ENCODE measurements around the gene TMPRSS11B.

- no peak for TF ChIP-seq CTCF (conservative IDR thresholded peaks at IDR 0.05; ENCODE audit: low read depth in 2 of 2)
- no peak for TF ChIP-seq REST (IDR thresholded peaks at IDR 0.05; ENCODE audit: unreplicated experiment)
- no peak for TF ChIP-seq EZH2 (IDR thresholded peaks at IDR 0.05; ENCODE audit: low read depth, unreplicated experiment)
- TF ChIP-seq POLR2AphosphoS5 (IDR thresholded peaks at IDR 0.05; ENCODE audit: low read depth) = no peak
- no peak for TF ChIP-seq ETS1 (IDR thresholded peaks at IDR 0.05)
- TF ChIP-seq CREB1 (CRISPR knock-in tag; IDR thresholded peaks at IDR 0.05; ENCODE audit: low read depth) = no peak
- no peak for TF ChIP-seq EZH2phosphoT487 (IDR thresholded peaks at IDR 0.05; ENCODE audit: unreplicated experiment)
- TF ChIP-seq JUNB (IDR thresholded peaks at IDR 0.05; ENCODE audit: unreplicated experiment) = no peak
- no peak for TF ChIP-seq ZNF331 (CRISPR knock-in tag; IDR thresholded peaks at IDR 0.05; ENCODE audit: low read depth)
- no peak for TF ChIP-seq NANOG (IDR thresholded peaks at IDR 0.05; ENCODE audit: borderline replicate concordance)
- no peak for TF ChIP-seq STAT1 (IDR thresholded peaks at IDR 0.05; ENCODE audit: unreplicated experiment)
These were observed 45.8 kb upstream of the TMPRSS11B start for GRCh38 chr4:68291256-68291655.

Measured in GM23338 (cell line).